Mesenchymal stem cell (in vitro differentiated cells and primary cell): ENCODE measurements around the gene IL3RA.
A peak's percentile ranks its signal among the peaks of the same experiment; 100 is the strongest.

Experiments
- DNase-seq: peaks from one replicate; pipeline ENCODE4 v3.0.0-alpha.2; 2013
- H2AFZ ChIP-seq: one replicate; pipeline ENCODE4 v1.6.1; 2013; ENCODE audit warnings: low read depth, mild to moderate bottlenecking, control low read depth, inconsistent platforms, low read length, moderate library complexity
- H2AK5ac ChIP-seq: 2 replicates; pipeline ENCODE4 v1.6.1; 2013; ENCODE audit warnings: low read length, moderate library complexity, mild to moderate bottlenecking, inconsistent platforms; ENCODE audit not compliant: severe bottlenecking
- H2BK120ac ChIP-seq: one replicate; pipeline ENCODE4 v1.6.1; 2013; ENCODE audit warnings: low read depth, mild to moderate bottlenecking, inconsistent platforms, low read length, moderate library complexity
- H2BK12ac ChIP-seq, 2 experiments: one replicate each; pipeline ENCODE4 v1.6.1; 2013; ENCODE audit warnings: inconsistent platforms in 2 of 2, low read length in 2 of 2, mild to moderate bottlenecking in 2 of 2, moderate library complexity in 2 of 2, control low read depth in 1 of 2
- H2BK15ac ChIP-seq: one replicate; pipeline ENCODE4 v1.6.1; 2013; ENCODE audit warnings: mild to moderate bottlenecking, low read depth, inconsistent platforms; ENCODE audit not compliant: poor library complexity, severe bottlenecking
- H2BK5ac ChIP-seq: 2 replicates; pipeline ENCODE4 v1.6.1; 2013; ENCODE audit warnings: low read depth, mild to moderate bottlenecking, low read length, control low read depth, inconsistent platforms; ENCODE audit not compliant: poor library complexity, severe bottlenecking
- H3K14ac ChIP-seq, 2 experiments: one replicate each; pipeline ENCODE4 v1.6.1; 2013; ENCODE audit warnings: inconsistent platforms in 2 of 2, low read length in 2 of 2, control low read depth in 1 of 2, mild to moderate bottlenecking in 1 of 2, moderate library complexity in 1 of 2
- H3K18ac ChIP-seq, 2 experiments: one replicate each; pipeline ENCODE4 v1.6.1; 2013; ENCODE audit warnings: inconsistent platforms in 2 of 2, low read length in 2 of 2, control low read depth in 1 of 2, low read depth in 1 of 2, mild to moderate bottlenecking in 1 of 2
- H3K23ac ChIP-seq, 2 experiments: one replicate each; pipeline ENCODE4 v1.6.1; 2013; ENCODE audit warnings: inconsistent platforms in 2 of 2, low read length in 2 of 2, mild to moderate bottlenecking in 2 of 2, moderate library complexity in 2 of 2, control low read depth in 1 of 2
- H3K27ac ChIP-seq: 2 replicates; pipeline ENCODE4 v1.5.1; 2013; ENCODE audit warnings: mild to moderate bottlenecking, moderate library complexity, low read length, control low read depth, inconsistent platforms; ENCODE audit not compliant: poor library complexity, severe bottlenecking
- H3K27me3 ChIP-seq, 2 experiments: 2 replicates each; pipeline versions ENCODE4 v1.6.1 to v1.7.0; 2013; ENCODE audit warnings: low read length in 2 of 2, mild to moderate bottlenecking in 2 of 2, moderate library complexity in 2 of 2, control low read depth in 1 of 2, inconsistent platforms in 1 of 2; ENCODE audit not compliant: control insufficient read depth in 1 of 2, insufficient read depth in 1 of 2
- H3K36me3 ChIP-seq, 2 experiments: 2 replicates each; pipeline versions ENCODE4 v1.6.1 to v1.7.0; 2013; ENCODE audit warnings: low read length in 2 of 2, control low read depth in 1 of 2, inconsistent platforms in 1 of 2, low read depth in 1 of 2, mild to moderate bottlenecking in 1 of 2; ENCODE audit not compliant: insufficient read depth in 2 of 2, control insufficient read depth in 1 of 2
- H3K4ac ChIP-seq, 2 experiments: one replicate each; pipeline ENCODE4 v1.6.1; 2013; ENCODE audit warnings: inconsistent platforms in 2 of 2, low read length in 2 of 2, mild to moderate bottlenecking in 2 of 2, moderate library complexity in 2 of 2, control low read depth in 1 of 2, low read depth in 1 of 2
- H3K4me1 ChIP-seq: 2 replicates; pipeline ENCODE4 v1.6.1; 2013; ENCODE audit warnings: low read depth, low read length, control low read depth; ENCODE audit not compliant: control insufficient read depth, insufficient read depth
- H3K4me2 ChIP-seq: 2 replicates; pipeline ENCODE4 v1.6.1; 2013; ENCODE audit warnings: low read length, mild to moderate bottlenecking, inconsistent platforms; ENCODE audit not compliant: poor library complexity, severe bottlenecking
- H3K4me3 ChIP-seq, 2 experiments: 2 replicates each; pipeline versions ENCODE4 v1.5.1 to v1.7.0; 2013; ENCODE audit warnings: low read length in 2 of 2, mild to moderate bottlenecking in 2 of 2, control low read depth in 1 of 2, low read depth in 1 of 2; ENCODE audit not compliant: insufficient read depth in 1 of 2
- H3K79me1 ChIP-seq: replicated peaks from 2 replicates; pipeline ENCODE4 v1.6.1; 2013; ENCODE audit warnings: mild to moderate bottlenecking, control low read depth, low read length, inconsistent platforms; ENCODE audit not compliant: poor library complexity, severe bottlenecking
- H3K9ac ChIP-seq: 2 replicates; pipeline ENCODE4 v1.7.0; 2013; ENCODE audit warnings: mild to moderate bottlenecking, low read length, moderate library complexity
- H3K9me3 ChIP-seq: 2 replicates; pipeline ENCODE4 v1.7.0; 2013; ENCODE audit warnings: mild to moderate bottlenecking, low read length; ENCODE audit not compliant: control insufficient read depth
- H4K8ac ChIP-seq: one replicate; pipeline ENCODE4 v1.6.1; 2013; ENCODE audit warnings: inconsistent platforms, mild to moderate bottlenecking, low read length, moderate library complexity
- H4K91ac ChIP-seq: one replicate; pipeline ENCODE4 v1.6.1; 2013; ENCODE audit warnings: mild to moderate bottlenecking, low read length, inconsistent platforms
- WGBS: methylation state at CpG from one replicate; pipeline ENCODE4 v1.1.7; 2013; ENCODE audit warnings: mixed read lengths; 5-methylcytosine and 5-hydroxymethylcytosine counted together

Gene IL3RA

DNA sequence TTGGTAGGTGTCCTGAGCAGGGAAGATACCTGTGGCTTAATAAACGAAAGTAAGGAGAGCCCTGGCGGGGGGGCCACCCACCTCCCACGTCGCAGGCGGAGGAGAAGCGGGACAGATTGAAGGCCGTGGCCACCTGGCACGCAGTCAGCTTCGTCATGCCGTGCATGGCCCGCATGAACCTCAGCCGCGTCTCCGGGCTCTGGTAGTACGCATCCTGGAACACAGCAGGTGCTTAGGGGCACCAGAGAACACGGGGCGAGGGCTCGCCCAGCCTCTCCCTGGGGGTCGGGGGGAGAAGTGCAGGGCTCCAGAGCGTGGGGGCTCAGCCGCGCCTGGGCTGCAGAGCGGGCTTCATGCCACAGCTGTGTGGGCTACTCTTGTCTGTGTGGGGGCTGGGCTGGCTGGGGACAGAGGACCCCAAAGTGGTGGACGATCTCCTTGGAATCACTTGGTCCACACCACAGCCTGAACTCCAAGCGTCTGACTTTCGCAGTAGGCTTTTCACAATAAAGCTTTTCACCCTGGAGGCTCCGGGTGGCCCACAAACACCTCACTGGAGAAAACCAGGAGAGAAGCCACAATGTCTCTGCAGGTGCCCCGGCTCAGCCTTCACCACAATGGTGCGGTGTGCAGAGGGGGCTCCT lies 82.4 kb downstream of the IL3RA start:
- Histone ChIP-seq H3K9ac (no peak overlapping the region), H3K79me1 (no peaks in the 10 kb centered on the region), H2AK5ac (no peak overlapping the region), H3K14ac (no peak overlapping the region), H3K4me1 (peaks cover 3% of the 10 kb centered on the region), H3K27me3 (no peaks in the 10 kb centered on the region), H2BK120ac (no peak overlapping the region), H3K27ac (no peak overlapping the region), H3K4ac (no peak overlapping the region), H3K4me2 (no peak overlapping the region), H3K36me3 (peaks cover 72 to 86% of the 10 kb centered on the region in 2 experiments), H2BK5ac (no peak overlapping the region), H2AFZ (no peak overlapping the region), H4K8ac (no peak overlapping the region), H3K18ac (no peak overlapping the region), H4K91ac (no peak overlapping the region), H2BK12ac (no peak overlapping the region), H3K4me3 (no peak overlapping the region), H2BK15ac (no peak overlapping the region), H3K23ac (no peak overlapping the region), H3K9me3 (peaks cover 23% of the 10 kb centered on the region)
- 94% methylated on average over 29 of the region's 29 CpGs for WGBS
- DNase-seq = no peak

- peaks cover 23% of the 10 kb centered on the region for H3K9me3 ChIP-seq
- no peak overlapping the region for H2BK5ac ChIP-seq
- no peak overlapping the region for H3K9ac ChIP-seq
- H3K79me1 ChIP-seq = no peaks in the 10 kb centered on the region
- H3K18ac ChIP-seq = no peak overlapping the region
- no peak overlapping the region for H3K27ac ChIP-seq
- H2BK15ac ChIP-seq = no peak overlapping the region
- H2BK12ac ChIP-seq = no peak overlapping the region
- H3K4me2 ChIP-seq = no peak overlapping the region
- no peak overlapping the region for H4K8ac ChIP-seq
- H3K4ac ChIP-seq = no peak overlapping the region
- peaks cover 71 to 80% of the 10 kb centered on the region in 2 experiments for H3K36me3 ChIP-seq
- H3K27me3 ChIP-seq = no peaks in the 10 kb centered on the region
- no peak for DNase-seq
- H3K4me3 ChIP-seq = no peak overlapping the region
- H3K14ac ChIP-seq = no peak overlapping the region
- peaks cover 3% of the 10 kb centered on the region for H3K4me1 ChIP-seq
- H4K91ac ChIP-seq = no peak overlapping the region
- H2AK5ac ChIP-seq = no peak overlapping the region
- no peak overlapping the region for H3K23ac ChIP-seq
- H2BK120ac ChIP-seq = no peak overlapping the region
- H2AFZ ChIP-seq = no peak overlapping the region
- WGBS = 89% methylated on average over 19 of the region's 19 CpGs
These were observed 83.2 kb downstream of the IL3RA start for GRCh38 chrX:1419545-1420355.

DNA sequence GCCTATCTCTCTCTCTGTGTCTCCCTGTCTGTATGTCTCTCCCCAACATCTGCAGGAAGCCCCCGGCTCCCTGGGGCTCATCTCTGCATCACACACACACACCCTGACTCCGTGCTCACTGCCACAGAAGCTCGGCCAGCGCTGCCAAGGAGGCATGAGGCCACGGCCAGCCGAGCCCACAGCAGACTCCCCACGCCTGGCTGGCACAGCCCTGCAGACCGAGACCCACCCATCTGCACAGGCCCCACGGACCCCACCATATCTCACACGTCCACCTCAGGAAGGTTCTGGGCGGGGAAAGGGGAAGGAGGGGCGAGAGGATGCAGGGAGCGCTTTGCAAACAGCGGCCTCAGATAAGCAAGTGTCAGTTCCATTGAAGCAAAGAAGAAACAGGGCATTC lies 83.8 kb downstream of the IL3RA start:
- peak overlapping the region in 1 of 2 experiments; percentile 31 for H2BK12ac ChIP-seq
- 92% methylated on average over 13 of the region's 14 CpGs for WGBS
- H2BK15ac ChIP-seq = no peak overlapping the region

GRCh38 chrX:1421433-1422134 lies 85.0 kb downstream of the IL3RA start:
- Histone ChIP-seq H2BK15ac (no peak overlapping the region), H3K9ac (no peak overlapping the region), H3K36me3 (peaks cover 72 to 86% of the 10 kb centered on the region in 2 experiments), H2BK120ac (no peak overlapping the region), H3K4me1 (no peaks in the 10 kb centered on the region), H3K14ac (no peak overlapping the region), H3K18ac (no peak overlapping the region), H3K4me2 (no peak overlapping the region), H4K91ac (no peak overlapping the region), H2BK5ac (no peak overlapping the region), H2BK12ac (no peak overlapping the region), H3K79me1 (no peaks in the 10 kb centered on the region), H3K4me3 (no peak overlapping the region), H4K8ac (no peak overlapping the region), H3K27ac (no peak overlapping the region), H2AK5ac (no peak overlapping the region), H3K23ac (no peak overlapping the region), H3K4ac (no peak overlapping the region), H2AFZ (no peak overlapping the region), H3K9me3 (peaks cover 23% of the 10 kb centered on the region), H3K27me3 (no peaks in the 10 kb centered on the region)
- no peak for DNase-seq
- over 99% methylated on average over 16 of the region's 19 CpGs for WGBS

More for the DNA sequence above, 83.8 kb downstream of the IL3RA start:
- H3K36me3 ChIP-seq = peaks cover 75 to 86% of the 10 kb centered on the region in 2 experiments
- H4K91ac ChIP-seq = no peak overlapping the region
- peak overlapping the region in 1 of 2 experiments; percentile 27 for H3K4me3 ChIP-seq
- H3K4ac ChIP-seq = no peak overlapping the region
- H3K4me2 ChIP-seq = no peak overlapping the region
- no peak overlapping the region for H3K27ac ChIP-seq
- no peak overlapping the region for H2BK120ac ChIP-seq
- H2AK5ac ChIP-seq = no peak overlapping the region
- no peak overlapping the region for H3K9ac ChIP-seq
- H3K27me3 ChIP-seq = no peaks in the 10 kb centered on the region
- H3K18ac ChIP-seq = no peak overlapping the region
- no peak overlapping the region for H3K23ac ChIP-seq
- H2BK5ac ChIP-seq = no peak overlapping the region
- peaks cover 23% of the 10 kb centered on the region for H3K9me3 ChIP-seq
- H3K14ac ChIP-seq = no peak overlapping the region
- no peak for DNase-seq
- H4K8ac ChIP-seq = no peak overlapping the region
- H3K4me1 ChIP-seq = peaks cover 3% of the 10 kb centered on the region
- no peak overlapping the region for H2AFZ ChIP-seq
- H3K79me1 ChIP-seq = no peaks in the 10 kb centered on the region
